ENCODE data around the gene ZMIZ1. TPM values are rescaled to one million over a fixed set of nuclear protein-coding genes. Genes with fewer than 3 reads are reported as not detected.

ZMIZ1 gene
- total and polyA plus RNA-seq, 2 donors from 2014 or later = 14.2 to 97.6 TPM

GRCh38 chr10:79086822-79087221, 18.1 kb downstream of the ZMIZ1 start:
- intact Hi-C loops (cut with DNase I) = no loop called here
- Histone ChIP-seq H3K9me3 (ENCODE audit: control insufficient read depth in 2 of 3, insufficient read depth in 1 of 3, low read length in 3 of 3) (no peaks in the 10 kb centered on the region), H3K27me3 (ENCODE audit: control insufficient read depth, insufficient read depth, low read length) (no peaks in the 10 kb centered on the region), H3K4me1 (ENCODE audit: control insufficient read depth in 2 of 3, insufficient read depth in 2 of 3, low read depth in 1 of 3, low read length in 3 of 3) (peaks cover 0 to 90% (median 75%) of the 10 kb centered on the region in 3 donors), H3K9ac (ENCODE audit: low read length in 3 of 3) (peak overlapping the region in 1 of 3 donors; percentile 5), H3K4me3 (ENCODE audit: low read length in 3 of 3) (no peak overlapping the region), H3K36me3 (ENCODE audit: control insufficient read depth in 2 of 3, insufficient read depth in 3 of 3, low read length in 3 of 3) (no peaks in the 10 kb centered on the region), H3K27ac (ENCODE audit: low read depth in 2 of 2, low read length in 2 of 2) (peak overlapping the region in 1 of 2 donors; percentile 58)
- no peak for TF ChIP-seq CTCF (IDR thresholded peaks at IDR 0.05; ENCODE audit: borderline replicate concordance, extremely low read depth, insufficient read depth)
- FAIRE-seq (no peak), DNase-seq (no peak)

DNA sequence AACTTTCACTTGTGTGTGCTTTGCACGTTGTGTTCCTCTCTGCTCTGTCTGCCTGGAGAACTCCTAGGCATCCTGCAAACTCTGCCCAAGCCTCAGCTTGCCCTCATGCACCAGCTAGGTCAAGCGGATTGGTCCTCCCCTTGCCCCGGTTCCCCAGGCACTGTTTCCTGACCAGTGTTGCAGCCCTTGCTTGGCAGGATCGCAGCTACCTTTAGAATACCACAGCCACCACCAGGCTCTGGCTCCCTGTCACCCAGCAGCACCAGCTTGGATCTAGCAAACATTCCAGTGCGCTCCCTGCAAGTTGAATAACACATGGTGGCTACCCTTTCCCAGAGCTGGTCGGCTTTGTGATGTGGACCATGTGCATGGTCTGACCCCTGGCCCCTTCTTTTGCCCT, 19.0 kb downstream of the ZMIZ1 start:
- TF ChIP-seq CTCF (IDR thresholded peaks at IDR 0.05; ENCODE audit: borderline replicate concordance, extremely low read depth, insufficient read depth) = no peak
- peaks cover 0 to 88% (median 68%) of the 10 kb centered on the region in 3 donors for H3K4me1 ChIP-seq (ENCODE audit: control insufficient read depth in 2 of 3, insufficient read depth in 2 of 3, low read depth in 1 of 3, low read length in 3 of 3)
- peak overlapping the region in 1 of 3 donors; percentile 5 for H3K9ac ChIP-seq (ENCODE audit: low read length in 3 of 3)
- no peaks in the 10 kb centered on the region for H3K36me3 ChIP-seq (ENCODE audit: control insufficient read depth in 2 of 3, insufficient read depth in 3 of 3, low read length in 3 of 3)
- no peak for FAIRE-seq
- no peaks in the 10 kb centered on the region for H3K9me3 ChIP-seq (ENCODE audit: control insufficient read depth in 2 of 3, insufficient read depth in 1 of 3, low read length in 3 of 3)
- peak overlapping the region; percentile 21 to 58 for H3K27ac ChIP-seq (ENCODE audit: low read depth in 2 of 2, low read length in 2 of 2)
- intact Hi-C loops (cut with DNase I) = no loop called here
- no peak for DNase-seq
- no peak overlapping the region for H3K4me3 ChIP-seq (ENCODE audit: low read length in 3 of 3)
- no peaks in the 10 kb centered on the region for H3K27me3 ChIP-seq (ENCODE audit: control insufficient read depth, insufficient read depth, low read length)

DNA sequence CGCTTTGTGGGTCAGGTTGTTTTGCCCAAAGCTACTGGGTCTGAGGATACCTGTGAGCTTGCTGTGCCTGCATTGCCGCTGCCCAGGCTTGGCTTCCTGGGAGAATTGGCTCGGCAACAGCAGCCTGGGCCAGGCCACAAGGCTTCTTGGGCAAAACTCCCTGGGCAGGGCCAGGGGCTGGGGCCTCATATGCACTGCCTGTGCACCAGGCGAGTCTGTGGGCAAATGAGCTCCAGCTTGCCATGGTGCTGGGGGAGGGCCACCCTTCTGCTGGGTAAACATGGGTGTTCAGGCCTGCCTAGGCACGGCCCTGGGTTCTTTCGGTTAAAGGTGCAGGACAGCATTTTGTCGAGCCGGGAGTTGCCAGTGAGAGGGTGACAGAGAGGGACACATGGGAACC, 19.4 kb downstream of the ZMIZ1 start:
- Histone ChIP-seq H3K9ac (ENCODE audit: low read length in 3 of 3) (peak overlapping the region in 1 of 3 donors; percentile 5), H3K27me3 (ENCODE audit: control insufficient read depth, insufficient read depth, low read length) (no peaks in the 10 kb centered on the region), H3K4me1 (ENCODE audit: control insufficient read depth in 2 of 3, insufficient read depth in 2 of 3, low read depth in 1 of 3, low read length in 3 of 3) (peaks cover 0 to 85% (median 65%) of the 10 kb centered on the region in 3 donors), H3K27ac (ENCODE audit: low read depth in 2 of 2, low read length in 2 of 2) (peak overlapping the region; percentile 58 to 66), H3K9me3 (ENCODE audit: control insufficient read depth in 2 of 3, insufficient read depth in 1 of 3, low read length in 3 of 3) (no peaks in the 10 kb centered on the region), H3K4me3 (ENCODE audit: low read length in 3 of 3) (no peak overlapping the region), H3K36me3 (ENCODE audit: control insufficient read depth in 2 of 3, insufficient read depth in 3 of 3, low read length in 3 of 3) (no peaks in the 10 kb centered on the region)
- intact Hi-C loops (cut with DNase I) = no loop called here
- DNase-seq (no peak), FAIRE-seq (no peak)
- no peak for TF ChIP-seq CTCF (IDR thresholded peaks at IDR 0.05; ENCODE audit: borderline replicate concordance, extremely low read depth, insufficient read depth)

All from kidney (tissue), 14 donors.